Muscle of leg (tissue), 11 donors: ENCODE results near the gene COL4A2. TPM values are rescaled to one million over a fixed set of nuclear protein-coding genes. Genes with fewer than 3 reads are reported as not detected.

Source experiments
- DNase-seq: peaks from one replicate; pipeline ENCODE4 v3.0.0; 2013
- H3K27ac ChIP-seq: one replicate; pipeline ENCODE4 v1.5.1; 2013; ENCODE audit warnings: mild to moderate bottlenecking, low read length, control low read depth
- H3K27me3 ChIP-seq: one replicate; pipeline ENCODE4 v1.6.1; 2013; ENCODE audit warnings: low read length; ENCODE audit not compliant: control insufficient read depth, insufficient read depth
- H3K36me3 ChIP-seq: one replicate; pipeline ENCODE4 v1.6.1; 2013; ENCODE audit warnings: low read length; ENCODE audit not compliant: control insufficient read depth, insufficient read depth
- H3K4me1 ChIP-seq: one replicate; pipeline ENCODE4 v1.6.1; 2013; ENCODE audit warnings: low read length; ENCODE audit not compliant: control insufficient read depth, insufficient read depth
- H3K4me3 ChIP-seq: one replicate; pipeline ENCODE4 v1.5.1; 2013; ENCODE audit warnings: low read length, control low read depth
- H3K9me3 ChIP-seq: replicated peaks from 2 replicates; pipeline ENCODE4 v1.6.1; 2013; ENCODE audit warnings: low read depth, low read length; ENCODE audit not compliant: control insufficient read depth
- WGBS: methylation state at CpG from one replicate; pipeline ENCODE4 v1.1.5; 2013; ENCODE audit warnings: missing lambda C conversion rate; ENCODE audit not compliant: insufficient coverage; 5-methylcytosine and 5-hydroxymethylcytosine counted together
- polyA plus RNA-seq, 8 donors: library from polyadenylated mRNA; unstranded; fragments of 120-200 nt; gene quantifications; one replicate each; pipeline versions ENCODE4 v1.2.1 to v1.2.3, GENCODE V29; 2013; ENCODE audit warnings: inconsistent platforms in 1 of 8, low replicate concordance in 1 of 8; ENCODE audit not compliant: insufficient read length in 8 of 8, insufficient read depth in 1 of 8
- total RNA-seq: library from RNA; stranded (reverse); fragments of 120-200 nt; gene quantifications from one replicate; pipeline ENCODE4 v1.2.4, GENCODE V29; 2013

The COL4A2 gene
- total and polyA plus RNA-seq, 9 donors: 429 to 712 (median 555) TPM

DNA sequence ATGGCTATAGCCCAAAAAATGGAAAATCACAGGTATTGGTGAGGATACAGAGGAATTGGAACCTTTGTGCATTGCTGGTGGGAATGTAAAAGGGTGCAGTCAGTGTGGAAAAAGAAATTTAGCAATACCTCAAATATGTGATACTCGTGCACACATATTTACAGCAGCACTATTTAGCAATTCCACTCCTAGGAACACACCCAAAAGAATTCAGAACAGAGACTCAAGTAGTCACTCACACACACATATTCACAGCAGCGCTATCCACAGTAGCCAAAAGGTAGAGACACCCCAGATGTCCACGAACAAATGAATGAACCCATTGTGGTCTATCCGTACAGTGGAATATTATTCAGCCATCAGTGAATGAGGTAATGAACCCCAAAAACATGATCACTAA is 114.0 kb downstream of the COL4A2 start:
- peaks cover 28% of the 10 kb centered on the region for H3K4me1 ChIP-seq

DNA sequence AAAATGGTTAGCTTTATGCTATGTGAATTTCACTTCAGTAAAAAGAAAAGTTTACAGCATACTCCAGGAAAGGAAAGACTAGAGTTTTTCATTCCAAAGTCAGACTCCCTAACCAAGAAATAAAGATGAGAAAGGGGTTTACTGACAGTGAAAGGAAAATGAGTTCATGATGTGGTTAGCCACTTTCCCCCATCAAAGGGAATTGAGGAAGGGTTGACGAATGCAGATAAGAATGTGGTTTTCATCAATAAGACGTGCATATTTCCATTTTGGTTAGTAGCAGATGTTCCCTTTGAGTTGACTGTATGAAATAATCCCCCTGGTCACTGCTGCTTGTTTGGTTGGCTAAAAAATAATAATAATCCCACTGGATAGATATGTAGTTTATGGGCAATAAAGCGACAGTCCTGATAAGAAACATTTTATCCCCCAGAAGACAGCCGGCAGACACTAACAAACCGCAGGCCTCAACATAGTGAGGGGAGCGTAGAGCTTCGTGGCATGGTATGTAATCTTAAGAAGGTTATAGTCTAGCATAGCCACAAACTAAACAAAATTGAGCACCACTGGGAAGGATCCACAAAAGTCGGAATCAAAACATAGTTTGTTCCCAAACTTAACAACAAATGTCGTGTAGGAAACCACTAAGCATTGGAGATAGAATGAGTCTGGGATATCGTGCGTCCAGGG is 114.8 kb downstream of the COL4A2 start:
- no CpG with 5 or more reads among the region's 11 CpGs for WGBS
- H3K9me3 ChIP-seq: no peaks in the 10 kb centered on the region
- peaks cover 19% of the 10 kb centered on the region for H3K36me3 ChIP-seq
- no peak for DNase-seq
- H3K4me1 ChIP-seq: peaks cover 23% of the 10 kb centered on the region
- H3K27me3 ChIP-seq: no peaks in the 10 kb centered on the region
- H3K4me3 ChIP-seq: no peak overlapping the region
- no peak overlapping the region for H3K27ac ChIP-seq

More for the DNA sequence above, 114.0 kb downstream of the COL4A2 start:
- no peak for DNase-seq
- Histone ChIP-seq H3K27ac (no peak overlapping the region), H3K36me3 (peaks cover 19% of the 10 kb centered on the region), H3K27me3 (no peaks in the 10 kb centered on the region), H3K4me3 (no peak overlapping the region), H3K9me3 (no peaks in the 10 kb centered on the region)
- no CpG with 5 or more reads among the region's 4 CpGs for WGBS

DNA sequence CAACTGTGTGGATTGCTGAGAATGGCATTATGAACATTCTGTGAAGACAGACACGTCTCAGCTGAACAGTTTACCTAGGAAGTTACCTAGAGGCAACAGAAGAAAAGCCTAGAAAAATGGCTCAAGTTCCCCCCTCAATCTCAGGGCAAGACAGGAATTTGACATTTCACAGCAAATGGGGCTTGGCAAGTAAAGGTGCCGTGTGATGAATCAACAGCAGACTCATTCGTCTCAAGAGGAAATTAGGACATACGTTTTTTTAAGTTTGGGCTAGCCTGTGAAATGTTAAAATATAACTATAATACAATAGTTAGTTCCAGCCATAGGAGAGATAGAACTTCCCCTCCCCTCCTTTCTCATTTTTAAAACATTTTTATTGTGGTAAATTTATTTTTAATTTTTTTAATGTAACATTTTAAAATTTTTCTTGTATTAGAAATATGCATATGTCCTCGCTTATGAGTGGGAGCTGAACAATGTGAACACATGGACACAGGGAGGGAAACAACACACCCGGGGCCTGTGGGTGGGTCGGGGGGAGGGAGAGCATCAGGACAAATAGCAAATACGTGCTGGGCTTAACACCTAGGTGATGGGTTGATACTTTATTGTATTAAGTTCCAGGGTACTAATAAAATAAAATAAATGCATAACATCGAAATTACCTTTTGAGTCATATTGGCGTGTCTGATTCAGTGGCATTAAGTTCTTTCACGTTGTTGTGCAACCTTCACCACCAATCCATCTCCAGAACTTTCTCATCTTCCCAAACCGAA is 116.0 kb downstream of the COL4A2 start:
- no peak for DNase-seq
- H3K27ac ChIP-seq: no peak overlapping the region
- no peak overlapping the region for H3K4me3 ChIP-seq
- WGBS: 86% methylated on average over 4 of the region's 12 CpGs
- H3K4me1 ChIP-seq: peaks cover 14% of the 10 kb centered on the region
- no peaks in the 10 kb centered on the region for H3K27me3 ChIP-seq
- H3K36me3 ChIP-seq: peaks cover 19% of the 10 kb centered on the region
- no peaks in the 10 kb centered on the region for H3K9me3 ChIP-seq

DNA sequence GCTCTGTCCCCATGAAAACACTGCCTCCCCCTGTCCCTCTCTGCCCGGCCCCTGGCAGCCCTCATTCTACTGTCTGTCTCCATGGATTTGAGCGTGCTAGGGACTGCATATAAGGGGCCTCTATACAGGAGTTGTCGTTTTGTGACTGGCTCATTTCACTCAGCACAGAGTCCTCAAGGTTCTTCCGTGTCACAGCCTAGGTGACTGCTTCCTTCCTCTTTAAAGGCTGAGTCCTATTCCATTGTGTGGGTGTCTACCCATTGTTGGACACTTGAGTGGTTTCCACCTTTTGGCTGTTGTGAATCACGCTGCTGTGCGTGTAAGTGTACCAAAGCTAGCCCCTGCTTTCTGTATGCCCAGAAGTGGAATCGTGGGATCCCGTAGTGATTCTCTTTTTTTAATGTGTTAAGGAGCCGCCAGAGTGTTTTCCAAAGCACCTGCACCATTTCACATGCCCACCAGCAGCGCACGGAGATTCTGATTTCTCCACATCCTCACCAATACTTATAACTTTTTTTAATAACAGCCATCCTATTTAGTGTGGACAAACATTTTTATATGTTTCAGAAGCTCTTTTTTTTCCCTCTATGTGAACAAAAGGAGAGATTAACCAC is 116.7 kb downstream of the COL4A2 start:
- Histone ChIP-seq H3K4me1 (peaks cover 14% of the 10 kb centered on the region), H3K27me3 (no peaks in the 10 kb centered on the region), H3K9me3 (no peaks in the 10 kb centered on the region), H3K27ac (no peak overlapping the region), H3K36me3 (peaks cover 26% of the 10 kb centered on the region), H3K4me3 (no peak overlapping the region)
- 91% methylated on average over 5 of the region's 11 CpGs for WGBS
- DNase-seq: no peak

DNA sequence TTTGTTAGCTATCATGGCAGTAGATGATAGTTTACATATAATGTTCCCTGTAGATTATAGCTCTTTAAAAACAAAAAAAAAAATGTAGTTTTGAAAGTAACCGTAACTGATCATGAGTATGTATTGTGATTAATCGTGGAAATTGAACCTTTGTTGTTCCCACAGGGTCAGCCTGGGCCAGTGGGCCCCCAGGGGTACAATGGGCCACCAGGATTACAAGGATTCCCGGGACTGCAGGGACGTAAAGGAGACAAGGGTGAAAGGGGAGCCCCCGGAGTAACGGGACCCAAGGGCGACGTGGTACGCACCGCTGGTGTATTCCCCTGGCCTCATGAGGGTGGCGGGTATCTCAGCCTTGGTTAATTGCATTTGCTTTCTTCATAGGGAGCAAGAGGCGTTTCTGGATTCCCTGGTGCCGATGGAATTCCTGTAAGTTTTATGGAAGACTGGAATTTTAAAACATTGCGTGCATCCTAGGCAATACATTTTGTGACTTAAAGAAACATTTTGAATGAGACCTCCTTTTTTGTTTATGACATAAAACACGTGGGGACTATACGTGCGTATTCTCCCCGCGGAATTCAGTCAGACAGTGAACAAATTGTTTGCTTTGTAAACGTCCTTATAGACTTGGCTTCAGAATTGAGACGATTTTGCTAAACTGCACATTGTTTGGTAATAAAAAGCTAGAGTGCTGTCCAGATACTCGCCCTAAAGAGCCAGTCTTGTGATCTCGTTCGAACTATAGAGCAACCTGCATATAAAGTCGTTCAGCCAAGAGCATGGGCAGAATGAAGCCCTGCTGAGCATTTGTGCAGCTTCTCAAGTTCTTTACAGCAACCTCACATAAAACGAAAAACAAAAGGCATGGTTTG is 117.7 kb downstream of the COL4A2 start:
- Histone ChIP-seq H3K4me1 (peaks cover 12% of the 10 kb centered on the region), H3K36me3 (peaks cover 26% of the 10 kb centered on the region), H3K27ac (no peak overlapping the region), H3K27me3 (no peaks in the 10 kb centered on the region), H3K4me3 (no peak overlapping the region), H3K9me3 (no peaks in the 10 kb centered on the region)
- WGBS: 54% methylated on average over 15 of the region's 26 CpGs
- peak; percentile 65 for DNase-seq

DNA sequence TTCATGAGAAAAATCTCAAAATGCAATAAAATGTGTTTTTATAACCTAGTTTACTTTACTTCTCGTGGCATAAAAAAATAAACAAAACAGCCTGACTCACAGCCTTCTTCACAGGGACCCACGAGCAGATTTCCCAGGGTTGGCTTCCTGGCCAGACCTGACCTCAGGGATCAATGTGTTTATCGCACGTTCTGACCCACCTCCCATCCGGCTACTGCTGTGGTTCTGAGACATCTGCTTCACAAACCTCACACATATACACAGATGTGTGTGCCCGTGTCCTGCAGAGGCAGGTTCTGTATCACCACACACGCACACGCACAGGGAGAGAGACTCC is 118.3 kb downstream of the COL4A2 start:
- Histone ChIP-seq H3K27me3 (no peaks in the 10 kb centered on the region), H3K36me3 (peaks cover 26% of the 10 kb centered on the region), H3K27ac (no peak overlapping the region), H3K4me3 (no peak overlapping the region), H3K4me1 (peaks cover 13% of the 10 kb centered on the region), H3K9me3 (no peaks in the 10 kb centered on the region)
- WGBS: 53% methylated on average over 4 of the region's 8 CpGs
- DNase-seq: no peak

DNA sequence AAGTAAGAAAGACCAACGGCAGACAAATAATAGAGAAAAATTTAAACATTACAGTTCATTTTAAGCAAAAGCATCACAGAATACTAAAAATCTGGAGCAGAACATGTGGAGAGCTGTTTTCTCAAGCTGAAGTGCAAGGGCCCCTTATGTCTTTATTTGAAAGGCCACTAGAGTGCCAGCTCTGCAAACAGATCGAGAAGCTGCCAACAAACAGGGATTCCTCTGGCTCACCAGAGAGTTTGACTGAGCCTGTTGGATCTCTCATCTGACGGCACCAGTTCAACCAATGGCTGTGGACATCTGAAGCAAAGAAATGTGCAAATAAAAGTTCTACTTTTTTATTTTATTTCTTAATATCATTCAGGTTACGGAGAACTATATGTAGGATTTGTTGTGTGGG is 119.7 kb downstream of the COL4A2 start:
- peak; percentile 75 for DNase-seq
- no peak overlapping the region for H3K27ac ChIP-seq
- peaks cover 34% of the 10 kb centered on the region for H3K36me3 ChIP-seq

DNA sequence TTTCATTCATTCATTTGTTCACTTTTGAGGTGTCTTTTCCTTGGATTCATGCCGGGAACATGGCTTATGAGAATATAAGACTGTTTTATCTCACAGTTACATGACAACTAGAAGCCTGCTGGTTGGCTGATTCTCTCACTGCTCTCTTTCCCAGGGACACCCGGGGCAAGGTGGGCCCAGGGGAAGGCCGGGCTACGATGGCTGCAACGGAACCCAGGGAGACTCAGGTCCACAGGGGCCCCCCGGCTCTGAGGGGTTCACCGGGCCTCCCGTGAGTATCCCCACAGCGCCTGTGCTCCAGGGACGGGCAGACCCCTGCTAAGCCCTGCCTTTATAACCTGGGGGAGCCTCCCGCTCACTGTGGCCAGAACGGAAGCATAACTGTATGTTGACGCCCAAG is 121.2 kb downstream of the COL4A2 start:
- Histone ChIP-seq H3K4me3 (no peak overlapping the region), H3K27ac (no peak overlapping the region), H3K9me3 (no peaks in the 10 kb centered on the region), H3K36me3 (peaks cover 35% of the 10 kb centered on the region), H3K4me1 (peaks cover 36% of the 10 kb centered on the region), H3K27me3 (no peaks in the 10 kb centered on the region)
- no peak for DNase-seq
- WGBS: 89% methylated on average over 9 of the region's 13 CpGs

More for the DNA sequence above, 119.7 kb downstream of the COL4A2 start:
- Histone ChIP-seq H3K4me3 (no peak overlapping the region), H3K9me3 (no peaks in the 10 kb centered on the region), H3K4me1 (peaks cover 26% of the 10 kb centered on the region), H3K27me3 (no peaks in the 10 kb centered on the region)
- WGBS: 10% methylated on average over 1 of the region's 4 CpGs

DNA sequence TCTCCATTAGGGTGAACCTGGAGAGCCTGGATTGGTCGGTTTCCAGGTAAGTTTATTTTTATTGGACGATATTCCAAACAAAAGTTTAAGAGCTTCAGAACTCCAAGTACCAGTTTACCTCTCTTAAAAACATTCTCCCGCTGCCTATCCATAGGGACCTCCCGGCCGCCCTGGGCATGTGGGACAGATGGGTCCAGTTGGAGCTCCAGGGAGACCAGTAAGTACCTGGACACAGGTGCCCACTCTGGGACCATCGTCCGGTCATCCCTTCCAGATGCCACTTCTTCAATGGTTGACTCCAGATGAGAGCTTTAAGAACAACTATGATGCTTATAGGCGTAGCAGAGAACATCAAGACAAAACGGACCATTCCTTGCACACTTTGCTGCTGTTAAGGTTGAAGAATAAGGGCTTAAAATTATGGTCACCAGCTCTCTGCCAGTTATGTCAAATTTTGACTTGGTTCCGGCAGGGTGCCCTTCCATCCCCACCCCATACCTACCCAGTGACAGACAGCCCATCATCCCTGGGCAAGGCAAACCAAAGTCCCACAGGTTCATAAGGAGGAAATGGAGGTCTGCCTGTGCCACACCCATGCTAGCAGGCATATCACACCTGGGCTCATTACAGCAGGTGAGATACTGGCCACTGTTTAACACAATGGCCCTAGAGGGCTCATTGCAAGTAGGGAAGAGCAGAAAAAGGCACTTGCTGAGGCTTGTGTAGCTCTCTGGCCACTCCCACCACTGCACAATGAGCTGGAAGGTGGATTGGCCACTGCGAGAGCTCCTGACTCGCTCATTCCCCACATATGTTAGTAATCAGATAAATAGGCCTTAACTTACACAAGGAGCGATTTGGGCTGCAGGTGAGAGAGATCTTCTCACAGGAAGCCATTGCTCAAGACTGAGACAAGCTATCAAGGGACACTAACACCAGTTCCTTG is 123.6 kb downstream of the COL4A2 start:
- Histone ChIP-seq H3K4me1 (peaks cover 42% of the 10 kb centered on the region), H3K36me3 (peaks cover 41% of the 10 kb centered on the region), H3K27ac (peak overlapping the region; percentile 88), H3K9me3 (no peaks in the 10 kb centered on the region), H3K4me3 (no peak overlapping the region), H3K27me3 (no peaks in the 10 kb centered on the region)
- 90% methylated on average over 6 of the region's 13 CpGs for WGBS
- DNase-seq: no peak
